Vagina (tissue), 2 donors: ENCODE data around the gene LDLR. TPM values are rescaled to one million over a fixed set of nuclear protein-coding genes. Genes with fewer than 3 reads are reported as not detected.

Source experiments
- DNase-seq, 2 donors: peaks; one replicate each; pipeline ENCODE4 v3.0.0-alpha.2; 2017; ENCODE audit errors: extremely low spot score in 2 of 2
- H3K27ac ChIP-seq: fragments of 200-600 bp; sonication (generic); one replicate; pipeline ENCODE4 v1.5.1; 2019
- H3K27me3 ChIP-seq: fragments of 200-600 bp; sonication (generic); one replicate; pipeline ENCODE4 v1.5.1; 2019
- H3K36me3 ChIP-seq, 2 donors: fragments of 200-600 bp; sonication (generic); one replicate each; pipeline ENCODE4 v1.5.1; 2017 to 2019
- H3K4me1 ChIP-seq: fragments of 200-600 bp; sonication (generic); one replicate; pipeline ENCODE4 v1.5.1; 2019
- H3K4me3 ChIP-seq, 2 donors: fragments of 200-600 bp; sonication (generic); 1 replicate in 1 of 2; 2 replicates in 1 of 2; pipeline ENCODE4 v1.5.1; 2016 to 2019
- H3K9me3 ChIP-seq: fragments of 200-600 bp; sonication (generic); one replicate; pipeline ENCODE4 v1.5.1; 2019
- POLR2A ChIP-seq, 2 donors: fragments of 450-650 bp; IDR thresholded peaks; one replicate each; pipeline ENCODE4 v1.6.1; 2017; ENCODE audit warnings: antibody characterized with exemption in 2 of 2, mild to moderate bottlenecking in 2 of 2, moderate library complexity in 2 of 2
- POLR2AphosphoS5 ChIP-seq, 2 donors: sonication (generic); formaldehyde crosslinking; IDR thresholded peaks; one replicate each; pipeline ENCODE4 v1.9.0; 2017; ENCODE audit warnings: antibody characterized with exemption in 2 of 2, mild to moderate bottlenecking in 2 of 2, low read depth in 1 of 2; ENCODE audit not compliant: insufficient read depth in 1 of 2
- intact Hi-C: fragments of 100-400 bp; cut with DNase I; formaldehyde crosslinking; loops from one replicate; pipeline ENCODE4 v1.15.1; 2023
- total RNA-seq: library from RNA; depleted of rRNA; stranded (reverse); fragments of >200 nt; gene quantifications from one replicate; pipeline ENCODE4 v1.2.3, GENCODE V29; 2016
- TF ChIP-seq, protein P1 (sequence below), 3 experiments: fragments of 450-650 bp in 2 of 3; fragments of 200-600 bp in 1 of 3; sonication (generic) in 1 of 3; IDR thresholded peaks; one replicate each; pipeline ENCODE4 v1.5.1; 2017 to 2019; ENCODE audit warnings: antibody characterized with exemption in 3 of 3, mild to moderate bottlenecking in 2 of 3, moderate library complexity in 2 of 3

The LDLR gene
- total RNA-seq, 1 donor from 2014 or later = 135 TPM

DNA sequence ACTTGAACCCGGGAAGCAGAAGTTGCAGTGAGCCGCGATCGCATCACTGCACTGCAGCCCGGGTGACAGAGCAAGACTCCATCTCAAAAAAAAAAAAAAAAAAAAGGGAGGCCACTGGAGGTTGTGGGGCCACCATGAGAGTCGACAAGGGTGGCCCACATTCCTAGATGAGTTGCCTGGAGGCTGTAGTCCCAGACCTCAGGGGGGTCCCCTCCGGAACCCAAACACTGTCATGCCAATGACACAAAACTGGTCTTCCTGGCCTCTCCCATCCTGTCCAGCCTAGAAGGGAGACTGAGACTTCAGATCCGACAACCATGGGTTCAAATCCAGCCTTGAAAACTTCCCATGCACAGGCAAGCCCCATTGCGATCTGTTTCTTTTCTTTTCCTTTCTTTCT lies 51.6 kb downstream of the LDLR start:
- peak overlapping the region; percentile 94 for H3K27ac ChIP-seq
- no peak for DNase-seq
- TF ChIP-seq, protein P1, sequence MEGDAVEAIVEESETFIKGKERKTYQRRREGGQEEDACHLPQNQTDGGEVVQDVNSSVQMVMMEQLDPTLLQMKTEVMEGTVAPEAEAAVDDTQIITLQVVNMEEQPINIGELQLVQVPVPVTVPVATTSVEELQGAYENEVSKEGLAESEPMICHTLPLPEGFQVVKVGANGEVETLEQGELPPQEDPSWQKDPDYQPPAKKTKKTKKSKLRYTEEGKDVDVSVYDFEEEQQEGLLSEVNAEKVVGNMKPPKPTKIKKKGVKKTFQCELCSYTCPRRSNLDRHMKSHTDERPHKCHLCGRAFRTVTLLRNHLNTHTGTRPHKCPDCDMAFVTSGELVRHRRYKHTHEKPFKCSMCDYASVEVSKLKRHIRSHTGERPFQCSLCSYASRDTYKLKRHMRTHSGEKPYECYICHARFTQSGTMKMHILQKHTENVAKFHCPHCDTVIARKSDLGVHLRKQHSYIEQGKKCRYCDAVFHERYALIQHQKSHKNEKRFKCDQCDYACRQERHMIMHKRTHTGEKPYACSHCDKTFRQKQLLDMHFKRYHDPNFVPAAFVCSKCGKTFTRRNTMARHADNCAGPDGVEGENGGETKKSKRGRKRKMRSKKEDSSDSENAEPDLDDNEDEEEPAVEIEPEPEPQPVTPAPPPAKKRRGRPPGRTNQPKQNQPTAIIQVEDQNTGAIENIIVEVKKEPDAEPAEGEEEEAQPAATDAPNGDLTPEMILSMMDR (IDR thresholded peaks at IDR 0.05) = no peak
- intact Hi-C loops = no loop called here
- no peaks in the 10 kb centered on the region for H3K36me3 ChIP-seq
- H3K4me3 ChIP-seq = no peak overlapping the region
- H3K9me3 ChIP-seq = no peaks in the 10 kb centered on the region
- H3K27me3 ChIP-seq = no peaks in the 10 kb centered on the region
- H3K4me1 ChIP-seq = peaks cover 68% of the 10 kb centered on the region

DNA sequence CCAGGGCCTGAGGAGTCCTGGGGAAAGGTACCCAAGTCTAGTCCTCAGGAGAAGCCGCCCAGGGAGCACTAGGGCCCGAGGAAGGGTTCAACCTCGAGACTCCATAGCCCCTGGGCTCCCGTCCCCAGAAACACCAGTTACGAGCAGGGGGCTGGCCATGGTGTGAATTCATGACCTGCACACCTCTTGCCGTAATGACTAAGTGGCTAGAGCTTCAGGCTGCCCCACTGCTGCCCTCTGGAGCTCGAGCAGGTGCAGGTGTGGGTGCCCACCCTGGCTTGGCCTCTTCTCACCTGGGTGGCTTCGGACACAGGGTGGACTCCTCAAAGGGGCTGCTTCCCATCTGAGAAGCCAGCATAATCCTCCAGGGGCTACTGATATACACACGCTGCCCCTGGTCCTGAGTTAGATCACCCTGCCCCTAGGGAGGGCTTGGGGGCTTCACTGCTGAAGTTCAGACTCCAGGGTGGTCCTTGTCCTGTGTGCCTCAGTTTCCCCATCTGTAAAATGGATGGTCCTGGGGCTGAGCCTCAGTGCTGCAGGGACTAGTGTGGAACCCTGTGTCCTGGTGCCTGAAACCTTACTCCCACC lies 52.8 kb downstream of the LDLR start:
- Histone ChIP-seq H3K4me3 (peak overlapping the region in 1 of 2 donors; percentile 6), H3K27ac (peak overlapping the region; percentile 94), H3K4me1 (peaks cover 62% of the 10 kb centered on the region), H3K36me3 (no peaks in the 10 kb centered on the region), H3K9me3 (no peaks in the 10 kb centered on the region), H3K27me3 (no peaks in the 10 kb centered on the region)
- no peak for DNase-seq
- no peak for TF ChIP-seq POLR2AphosphoS5 (IDR thresholded peaks at IDR 0.05; ENCODE audit: insufficient read depth in 1 of 2, low read depth in 1 of 2)
- no peak for TF ChIP-seq POLR2A (IDR thresholded peaks at IDR 0.05)
- TF ChIP-seq, protein P1 (IDR thresholded peaks at IDR 0.05) = no peak
- intact Hi-C loops = loop anchor here (2.0 kb wide), 1 partner anchor 61 kb away; no protein-coding TSS in a partner anchor

DNA sequence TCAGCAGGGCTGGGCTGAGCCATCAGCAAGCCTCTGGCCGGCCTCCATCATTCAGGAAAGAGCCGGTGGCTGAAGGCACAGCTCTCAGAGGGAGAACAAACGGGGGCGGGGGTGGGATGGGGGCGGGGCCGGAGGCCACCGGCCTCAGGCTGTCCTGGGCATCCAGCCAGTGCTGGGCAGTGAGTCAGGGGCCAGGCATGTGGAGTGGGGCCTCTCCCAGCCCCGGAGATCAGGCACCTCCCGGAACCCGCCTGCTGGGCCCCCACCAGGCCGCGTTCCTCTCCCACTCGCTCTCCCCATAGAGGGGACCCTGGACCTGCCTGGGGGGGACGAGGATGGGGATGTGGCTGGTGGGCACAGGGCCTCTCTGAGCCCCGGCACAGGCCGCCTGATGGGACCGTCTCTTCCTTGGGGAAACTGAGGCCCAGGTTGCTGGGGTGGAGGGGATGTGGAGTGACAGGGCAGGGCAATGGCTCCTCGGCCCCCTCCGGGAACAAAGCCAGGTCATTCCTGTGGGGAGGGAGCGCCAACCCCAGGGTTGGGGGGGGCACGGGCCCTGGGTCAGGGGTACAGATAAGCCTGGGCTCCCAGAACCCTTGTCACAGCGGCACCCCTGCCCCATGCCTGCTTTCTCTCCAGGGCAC lies 53.4 kb downstream of the LDLR start:
- peak overlapping the region; percentile 94 for H3K27ac ChIP-seq
- peaks cover 56% of the 10 kb centered on the region for H3K4me1 ChIP-seq
- H3K9me3 ChIP-seq = no peaks in the 10 kb centered on the region
- H3K27me3 ChIP-seq = no peaks in the 10 kb centered on the region
- peak in 1 of 2 donors; percentile 96 for DNase-seq
- H3K36me3 ChIP-seq = no peaks in the 10 kb centered on the region
- intact Hi-C loops = loop anchor here (2.0 kb wide), 1 partner anchor 60 kb away; no protein-coding TSS in a partner anchor
- TF ChIP-seq POLR2A (IDR thresholded peaks at IDR 0.05) (no peak), POLR2AphosphoS5 (IDR thresholded peaks at IDR 0.05; ENCODE audit: insufficient read depth in 1 of 2, low read depth in 1 of 2) (peak; percentile 31 to 68)
- H3K4me3 ChIP-seq = peak overlapping the region; percentile 5 to 15

DNA sequence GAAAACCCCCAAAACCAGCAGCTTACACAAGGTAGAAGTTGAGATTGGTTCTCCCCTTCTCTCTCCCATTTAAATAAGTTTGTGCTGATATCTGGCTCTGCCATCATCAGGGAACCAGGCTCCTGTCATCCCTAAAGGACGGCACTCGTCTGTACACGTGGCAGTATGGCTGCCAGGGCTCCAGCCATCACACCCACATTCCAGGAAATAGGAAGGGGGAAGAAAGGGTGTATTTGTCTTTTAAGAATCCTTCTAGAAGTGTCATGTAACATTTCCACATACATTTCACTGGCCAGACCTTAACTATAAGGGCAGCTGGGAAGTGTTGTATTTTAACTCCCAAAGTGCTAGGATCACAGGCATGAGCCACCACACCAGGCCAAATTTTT lies 56.3 kb downstream of the LDLR start:
- TF ChIP-seq POLR2AphosphoS5 (IDR thresholded peaks at IDR 0.05; ENCODE audit: insufficient read depth in 1 of 2, low read depth in 1 of 2) (no peak), POLR2A (IDR thresholded peaks at IDR 0.05) (no peak)
- TF ChIP-seq, protein P1 (IDR thresholded peaks at IDR 0.05) = no peak
- Histone ChIP-seq H3K4me3 (no peak overlapping the region), H3K9me3 (no peaks in the 10 kb centered on the region), H3K4me1 (peaks cover 30% of the 10 kb centered on the region), H3K36me3 (no peaks in the 10 kb centered on the region), H3K27me3 (no peaks in the 10 kb centered on the region), H3K27ac (no peak overlapping the region)
- DNase-seq = no peak
- intact Hi-C loops = no loop called here

DNA sequence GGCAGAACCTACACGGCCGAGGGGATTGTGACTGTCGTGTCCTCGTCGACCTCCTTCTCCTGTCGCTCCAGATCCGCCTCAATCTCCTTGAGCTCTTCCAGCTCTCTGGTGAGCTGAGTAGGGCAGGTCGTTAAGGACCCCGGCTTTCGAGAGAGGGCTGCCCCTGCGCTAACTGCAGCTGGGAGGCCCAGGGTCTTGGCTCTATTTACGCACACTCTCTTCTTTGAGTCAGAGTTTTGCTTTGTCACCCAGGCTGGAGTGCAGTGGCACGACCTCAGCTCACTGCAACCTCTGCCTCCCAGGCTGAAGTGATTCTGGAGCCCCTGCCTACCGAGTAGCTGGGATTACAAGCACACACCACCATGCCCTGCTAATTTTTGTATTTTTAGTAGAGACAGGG lies 58.7 kb downstream of the LDLR start:
- no peaks in the 10 kb centered on the region for H3K9me3 ChIP-seq
- H3K36me3 ChIP-seq = no peaks in the 10 kb centered on the region
- no peak for DNase-seq
- H3K27me3 ChIP-seq = no peaks in the 10 kb centered on the region
- peaks cover 36% of the 10 kb centered on the region for H3K4me1 ChIP-seq
- H3K4me3 ChIP-seq = no peak overlapping the region
- intact Hi-C loops = no loop called here
- TF ChIP-seq, protein P1 (IDR thresholded peaks at IDR 0.05) = no peak
- no peak for TF ChIP-seq POLR2A (IDR thresholded peaks at IDR 0.05)
- TF ChIP-seq POLR2AphosphoS5 (IDR thresholded peaks at IDR 0.05; ENCODE audit: insufficient read depth in 1 of 2, low read depth in 1 of 2) = no peak
- no peak overlapping the region for H3K27ac ChIP-seq
